GM12865 (cell line): Measurements from ENCODE around the gene HES1.

Source experiments
- DNase-seq: peaks from one replicate; pipeline ENCODE4 v3.0.0; 2010; ENCODE audit warnings: low read depth
- H3K4me3 ChIP-seq: 2 replicates; pipeline ENCODE4 v1.5.1; 2011; ENCODE audit warnings: mild to moderate bottlenecking, low read depth, low read length, control low read depth
- TF ChIP-seq, protein P1 (sequence below): IDR thresholded peaks from 2 replicates; pipeline ENCODE4 v1.5.1; 2011; ENCODE audit warnings: low read length, control low read depth, low read depth, inconsistent platforms; ENCODE audit not compliant: insufficient read depth; ENCODE audit errors: missing control alignments

The HES1 gene

DNA sequence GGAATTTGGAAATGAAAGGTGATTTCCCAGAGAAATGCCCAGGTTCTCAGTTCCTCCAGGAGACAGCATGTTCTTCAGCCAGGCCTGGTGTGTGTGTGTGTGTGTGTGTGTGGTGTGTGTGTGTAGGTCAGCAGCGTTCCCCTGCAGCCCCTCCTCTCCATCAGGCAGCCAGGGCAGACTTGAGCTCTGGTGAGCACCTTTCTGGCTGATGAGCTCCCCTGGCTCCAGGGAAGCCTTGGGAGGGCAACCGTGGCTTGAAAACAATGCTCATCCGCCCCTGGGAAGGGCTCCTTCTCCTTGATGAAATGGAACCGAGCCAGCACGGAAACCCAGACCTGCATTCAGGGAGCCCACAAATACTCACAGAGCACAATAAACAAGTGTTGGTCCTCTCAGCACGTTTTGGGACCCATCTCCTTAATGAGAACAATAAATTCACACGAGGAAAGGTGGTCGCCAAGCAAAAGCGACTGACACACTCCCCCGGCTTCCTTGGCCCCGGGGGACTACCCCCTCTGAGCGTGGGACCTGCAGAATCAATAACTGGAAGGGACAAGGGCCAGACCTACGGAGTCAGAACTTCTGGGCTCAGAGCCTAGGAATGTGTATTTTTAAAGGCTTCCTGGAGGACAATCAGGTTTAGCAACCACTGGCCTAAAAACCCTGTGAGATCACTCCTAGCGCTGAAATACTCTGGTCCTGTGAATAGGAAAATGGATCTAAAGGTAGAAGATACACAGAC, 38.6 kb upstream of the HES1 start:
- no peak for DNase-seq
- TF ChIP-seq, protein P1, sequence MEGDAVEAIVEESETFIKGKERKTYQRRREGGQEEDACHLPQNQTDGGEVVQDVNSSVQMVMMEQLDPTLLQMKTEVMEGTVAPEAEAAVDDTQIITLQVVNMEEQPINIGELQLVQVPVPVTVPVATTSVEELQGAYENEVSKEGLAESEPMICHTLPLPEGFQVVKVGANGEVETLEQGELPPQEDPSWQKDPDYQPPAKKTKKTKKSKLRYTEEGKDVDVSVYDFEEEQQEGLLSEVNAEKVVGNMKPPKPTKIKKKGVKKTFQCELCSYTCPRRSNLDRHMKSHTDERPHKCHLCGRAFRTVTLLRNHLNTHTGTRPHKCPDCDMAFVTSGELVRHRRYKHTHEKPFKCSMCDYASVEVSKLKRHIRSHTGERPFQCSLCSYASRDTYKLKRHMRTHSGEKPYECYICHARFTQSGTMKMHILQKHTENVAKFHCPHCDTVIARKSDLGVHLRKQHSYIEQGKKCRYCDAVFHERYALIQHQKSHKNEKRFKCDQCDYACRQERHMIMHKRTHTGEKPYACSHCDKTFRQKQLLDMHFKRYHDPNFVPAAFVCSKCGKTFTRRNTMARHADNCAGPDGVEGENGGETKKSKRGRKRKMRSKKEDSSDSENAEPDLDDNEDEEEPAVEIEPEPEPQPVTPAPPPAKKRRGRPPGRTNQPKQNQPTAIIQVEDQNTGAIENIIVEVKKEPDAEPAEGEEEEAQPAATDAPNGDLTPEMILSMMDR, result no peak
- H3K4me3 ChIP-seq, result no peak overlapping the region

DNA sequence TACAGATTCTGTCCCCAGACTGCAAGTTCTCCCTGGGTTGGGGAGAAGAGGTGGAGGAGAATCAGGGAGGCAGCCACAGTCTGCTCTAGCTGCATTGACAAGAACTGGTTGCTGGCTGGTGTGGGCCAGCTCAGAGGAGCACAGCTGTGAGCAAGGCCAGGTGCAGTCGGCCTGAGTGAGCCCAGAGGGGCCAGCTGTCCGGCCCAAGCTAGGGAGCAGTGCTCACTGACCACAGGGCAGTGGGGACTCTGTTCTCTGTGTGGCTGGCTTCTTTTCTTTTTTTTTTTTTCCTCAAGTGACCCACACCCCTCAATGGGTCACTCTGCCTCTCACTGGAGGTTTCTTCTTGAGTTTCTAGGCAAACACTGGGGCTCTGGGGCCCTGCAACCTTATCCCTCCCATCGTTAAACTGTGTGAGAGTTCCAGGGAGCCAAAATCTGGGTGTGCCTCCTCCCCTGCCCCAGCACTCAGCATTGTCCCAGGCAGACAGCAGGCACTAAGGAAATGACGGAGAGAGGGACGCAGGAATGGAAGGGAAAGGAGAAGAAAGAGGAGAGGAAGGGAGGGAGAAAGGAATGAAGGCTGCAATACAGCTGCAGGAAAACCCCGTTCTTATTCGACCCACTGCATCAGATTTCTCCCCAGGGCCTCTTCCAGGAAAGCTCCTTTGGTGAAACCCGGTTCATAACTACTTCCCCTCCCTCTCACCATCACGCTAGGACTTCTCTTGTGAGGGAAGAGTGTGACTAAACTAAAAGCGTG, 37.7 kb upstream of the HES1 start:
- H3K4me3 ChIP-seq, result no peak overlapping the region
- TF ChIP-seq, protein P1, result no peak
- DNase-seq, result no peak

DNA sequence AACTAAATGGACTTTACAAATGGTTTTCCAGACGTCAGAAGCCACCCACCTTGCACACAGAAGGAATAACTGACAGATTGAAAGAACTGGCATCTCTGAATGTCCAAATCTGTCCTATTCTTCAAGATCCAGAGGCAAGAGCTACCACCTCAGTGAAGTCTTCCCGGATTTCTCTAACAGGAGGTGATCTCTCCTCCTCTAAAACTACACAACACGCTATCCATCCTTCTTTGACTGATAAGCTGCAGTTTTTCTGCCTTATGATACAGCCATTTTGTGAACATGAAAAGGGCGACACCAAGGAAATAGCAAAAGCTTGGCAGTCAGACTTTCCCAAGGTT, 37.1 kb upstream of the HES1 start:
- DNase-seq, result no peak
- no peak overlapping the region for H3K4me3 ChIP-seq
- TF ChIP-seq, protein P1, result no peak

DNA sequence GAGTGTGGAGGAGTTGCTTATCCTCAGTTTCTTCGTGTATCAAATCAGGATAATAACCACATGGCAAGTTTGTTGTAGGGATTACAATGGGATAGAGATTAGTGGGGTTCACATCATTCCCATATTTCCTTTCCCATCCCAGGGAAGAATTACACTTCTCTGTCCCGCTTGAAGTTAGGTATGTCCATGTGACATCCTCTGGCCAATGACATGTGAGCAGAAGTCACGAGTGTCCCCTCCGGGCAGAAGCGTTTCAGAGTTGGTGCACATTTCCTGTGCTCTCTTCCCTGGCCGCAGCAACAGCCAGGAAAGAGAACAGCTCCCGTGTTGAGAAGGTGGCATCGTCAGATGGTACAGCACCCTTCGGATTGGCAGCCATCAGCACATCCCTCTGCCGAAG, 36.7 kb upstream of the HES1 start:
- TF ChIP-seq, protein P1, result no peak
- H3K4me3 ChIP-seq, result no peak overlapping the region
- DNase-seq, result no peak

DNA sequence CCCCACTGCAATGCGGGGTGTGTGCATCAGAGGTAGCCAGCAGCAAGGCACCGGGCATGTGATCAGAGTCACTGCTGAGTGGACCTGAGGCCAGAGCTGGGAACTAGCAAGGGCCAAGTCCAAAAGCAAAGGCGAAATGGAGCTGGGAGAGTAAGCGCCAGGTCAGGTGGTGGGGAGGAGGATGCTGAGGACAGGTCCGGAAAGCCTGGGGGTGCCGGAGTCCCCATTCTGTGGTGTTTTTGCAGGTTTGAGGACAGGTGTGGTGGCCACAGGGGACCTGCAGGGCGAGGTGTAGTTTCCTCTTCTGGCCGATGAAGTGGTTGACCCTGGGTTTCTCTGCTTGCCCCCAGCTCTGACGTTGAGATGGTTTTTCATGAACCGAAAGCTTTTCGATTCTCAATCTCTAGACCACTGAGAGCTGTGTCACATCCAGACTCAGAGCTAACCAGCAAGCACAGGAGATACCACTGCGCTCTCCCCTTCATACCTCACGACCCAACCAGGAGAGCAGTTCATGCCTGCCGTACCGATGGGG, 35.0 kb upstream of the HES1 start:
- peak; percentile 91 for DNase-seq
- no peak overlapping the region for H3K4me3 ChIP-seq
- TF ChIP-seq, protein P1, result no peak

DNA sequence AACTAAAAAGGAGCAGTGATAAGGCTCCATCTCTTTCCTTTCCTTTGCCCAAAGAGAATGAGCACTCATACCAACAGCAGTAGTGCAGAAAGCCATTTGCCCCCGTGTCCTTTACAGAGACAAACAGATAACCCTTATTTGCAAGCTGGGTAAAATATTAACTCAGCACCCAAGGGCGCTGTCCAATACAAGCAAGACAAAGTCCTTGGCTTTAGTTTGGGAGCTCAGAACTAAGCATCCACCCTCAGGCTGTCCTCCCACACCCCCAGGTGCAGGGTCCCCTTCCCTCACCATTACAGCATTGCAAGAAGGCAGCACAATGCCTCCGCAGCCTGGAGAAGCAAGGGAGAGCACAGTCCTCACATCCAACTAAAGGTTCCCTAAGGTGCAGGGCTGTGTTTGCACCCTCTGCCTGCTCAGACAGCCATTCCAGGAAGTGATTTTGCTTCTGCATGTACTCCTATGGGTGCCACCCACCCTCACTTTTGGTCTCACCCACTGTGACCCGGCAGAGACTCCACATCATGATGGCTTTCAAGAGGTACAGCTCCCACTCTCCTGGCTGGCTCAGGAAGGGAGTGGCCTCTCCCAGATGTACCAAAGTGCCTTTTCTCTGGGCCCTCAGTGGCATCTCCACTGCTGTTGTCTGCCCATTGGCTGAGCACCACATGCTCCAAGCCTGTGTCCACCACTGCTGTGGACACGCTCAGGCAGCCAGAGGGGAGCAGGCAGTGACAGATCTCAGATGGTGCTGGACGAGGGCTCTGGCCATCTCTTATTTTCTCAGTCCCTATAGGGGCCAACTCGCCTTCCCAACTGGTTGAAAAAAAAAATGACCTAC, 34.1 kb upstream of the HES1 start:
- no peak for DNase-seq
- TF ChIP-seq, protein P1, result no peak
- no peak overlapping the region for H3K4me3 ChIP-seq
